Nucleus accumbens (tissue), 56 donors: ENCODE results near the gene INPP5K.
A peak's percentile ranks its signal among the peaks of the same experiment; 100 is the strongest.

Source experiments
- DNase-seq, 56 donors: peaks; one replicate each; lab custom pipeline; 2025; lab: John Stamatoyannopoulos, UW

INPP5K gene

DNA sequence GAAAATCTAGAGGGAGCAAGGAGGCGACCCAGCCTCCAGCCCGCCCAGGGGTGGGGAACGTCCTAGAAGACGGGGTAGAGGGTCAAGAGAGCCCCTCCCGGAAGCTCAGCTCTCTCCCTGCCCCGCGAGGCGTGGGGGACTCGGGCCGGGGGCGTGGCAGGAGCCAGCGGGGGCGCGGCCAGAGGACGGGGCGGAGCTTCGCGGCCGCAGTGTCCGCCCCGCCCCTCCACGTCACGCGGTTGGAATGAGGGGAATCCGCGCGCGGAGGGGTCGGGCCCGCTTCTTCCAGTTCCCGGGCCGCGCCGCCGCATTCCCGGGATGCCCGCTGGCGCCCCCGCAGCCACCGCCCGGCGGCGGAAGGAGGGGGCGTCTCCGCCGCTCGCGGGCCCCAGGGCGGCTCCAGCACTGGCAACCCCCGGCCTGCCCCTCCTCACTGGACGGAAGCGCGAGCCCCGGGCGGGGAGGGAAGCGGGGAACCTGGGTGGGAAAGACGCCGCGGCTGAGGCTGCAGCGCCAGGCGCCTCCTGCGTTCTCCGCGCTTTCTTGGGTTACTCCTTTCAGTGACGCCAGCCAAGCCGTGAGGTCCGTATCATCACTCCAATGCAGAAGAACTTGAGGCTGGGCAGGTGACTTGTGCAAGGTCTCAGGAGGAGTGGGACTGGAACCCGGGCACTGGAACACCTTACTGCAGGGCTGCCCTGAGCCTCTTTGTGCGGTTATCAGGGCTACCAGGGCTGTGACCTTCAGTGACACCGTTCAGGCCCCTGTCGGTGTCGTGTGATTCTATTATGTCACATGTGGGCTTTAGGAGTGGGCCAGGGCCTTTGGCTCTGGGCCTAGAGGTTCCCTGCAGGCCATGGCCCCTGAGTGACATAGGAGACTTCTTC, 28.2 kb downstream of the INPP5K start:
- peak in 48 of 56 donors; percentile 29 to 85 (median 60) for DNase-seq

DNA sequence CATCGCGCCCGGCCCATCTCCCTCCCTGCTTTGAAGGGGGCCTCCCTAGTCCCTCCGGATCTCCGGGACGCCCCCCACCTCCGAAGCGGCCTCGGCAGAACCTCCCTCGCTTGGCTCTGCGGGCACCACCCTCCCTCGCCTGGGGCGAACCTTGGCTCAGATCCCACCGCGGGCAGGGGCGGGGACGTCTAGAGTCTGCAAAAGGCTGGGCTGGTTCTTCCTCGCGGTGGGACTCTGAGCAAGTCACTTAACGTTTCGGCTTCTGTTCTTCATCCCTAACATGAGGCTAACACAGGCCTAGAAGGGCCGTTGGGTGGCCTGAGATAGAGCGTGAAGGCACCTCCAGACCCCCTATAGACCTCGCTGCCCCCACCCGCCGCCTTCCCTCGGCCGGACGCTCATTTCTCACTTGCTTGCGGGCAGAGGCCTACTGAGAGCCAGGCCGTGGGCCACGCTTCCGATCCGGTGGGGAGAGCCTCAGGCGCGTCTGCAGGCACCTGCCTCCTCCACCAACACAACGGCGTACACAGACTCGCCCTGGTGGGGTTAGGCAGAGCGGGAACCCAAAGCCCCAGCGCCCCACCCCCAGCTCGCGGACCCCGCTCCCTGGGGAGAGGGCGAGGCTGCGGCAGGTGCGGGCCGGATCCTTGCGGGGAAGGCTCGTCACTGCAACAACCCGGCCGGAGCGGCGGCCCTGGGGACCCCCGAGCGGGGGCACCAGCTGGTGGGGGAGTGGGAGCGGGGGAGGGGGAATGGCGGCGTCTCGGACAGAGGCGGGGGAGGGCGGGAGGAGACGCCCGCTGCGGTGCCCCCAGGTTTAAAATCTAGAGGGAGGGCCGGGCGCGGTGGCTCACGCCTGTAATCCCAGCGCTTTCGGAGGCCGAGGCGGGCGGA, 29.4 kb downstream of the INPP5K start:
- DNase-seq: peak in 10 of 56 donors; percentile 3 to 42 (median 20)

DNA sequence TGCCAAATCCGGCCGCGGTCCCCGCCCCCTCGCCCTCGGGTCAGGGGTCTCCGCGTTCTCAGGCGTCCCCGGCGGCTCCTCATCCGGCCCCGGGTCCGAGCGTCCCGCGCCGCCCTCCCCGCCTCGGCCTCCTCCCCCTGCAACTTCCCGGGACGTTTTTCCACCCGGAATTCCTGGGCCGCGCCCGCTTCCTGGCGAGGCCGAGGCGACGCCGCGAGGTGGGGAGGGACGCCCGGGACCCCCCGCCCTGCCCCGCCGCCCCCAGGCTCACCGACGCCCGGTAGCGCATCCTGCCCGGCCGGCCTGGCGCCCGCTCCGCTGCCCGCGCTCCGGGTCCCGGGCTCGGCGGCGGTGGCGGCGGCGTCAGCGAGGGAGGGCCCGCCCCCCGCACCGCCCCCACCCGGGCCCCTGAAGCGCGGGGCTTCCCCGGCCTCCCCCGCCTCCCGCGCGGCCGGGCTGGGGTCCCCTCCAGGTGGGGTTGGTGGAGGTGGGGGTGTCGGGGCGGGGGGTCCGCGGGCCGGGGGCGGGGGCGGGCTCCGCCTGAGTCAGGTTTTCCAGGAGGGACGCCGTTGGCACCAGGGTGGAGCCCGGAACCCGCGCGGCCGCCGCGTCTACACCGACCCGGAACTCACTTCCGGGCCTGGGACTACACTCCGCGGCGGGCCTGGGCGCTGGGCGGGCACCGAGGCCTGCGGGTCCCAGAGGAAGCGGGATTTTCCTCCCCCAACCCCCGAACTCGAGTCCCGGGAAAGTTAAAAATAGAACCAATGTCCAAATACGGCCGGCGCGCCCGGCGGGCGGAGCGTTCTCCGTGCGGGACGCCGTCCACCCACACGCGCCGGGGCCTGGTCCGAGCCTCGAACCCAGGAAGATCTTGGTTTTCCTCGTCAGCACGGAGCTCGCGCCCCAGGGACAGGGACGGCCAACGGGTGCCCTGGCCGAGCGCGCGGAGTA, 30.7 kb downstream of the INPP5K start:
- DNase-seq: peak in 5 of 56 donors; percentile 7 to 39 (median 22)

DNA sequence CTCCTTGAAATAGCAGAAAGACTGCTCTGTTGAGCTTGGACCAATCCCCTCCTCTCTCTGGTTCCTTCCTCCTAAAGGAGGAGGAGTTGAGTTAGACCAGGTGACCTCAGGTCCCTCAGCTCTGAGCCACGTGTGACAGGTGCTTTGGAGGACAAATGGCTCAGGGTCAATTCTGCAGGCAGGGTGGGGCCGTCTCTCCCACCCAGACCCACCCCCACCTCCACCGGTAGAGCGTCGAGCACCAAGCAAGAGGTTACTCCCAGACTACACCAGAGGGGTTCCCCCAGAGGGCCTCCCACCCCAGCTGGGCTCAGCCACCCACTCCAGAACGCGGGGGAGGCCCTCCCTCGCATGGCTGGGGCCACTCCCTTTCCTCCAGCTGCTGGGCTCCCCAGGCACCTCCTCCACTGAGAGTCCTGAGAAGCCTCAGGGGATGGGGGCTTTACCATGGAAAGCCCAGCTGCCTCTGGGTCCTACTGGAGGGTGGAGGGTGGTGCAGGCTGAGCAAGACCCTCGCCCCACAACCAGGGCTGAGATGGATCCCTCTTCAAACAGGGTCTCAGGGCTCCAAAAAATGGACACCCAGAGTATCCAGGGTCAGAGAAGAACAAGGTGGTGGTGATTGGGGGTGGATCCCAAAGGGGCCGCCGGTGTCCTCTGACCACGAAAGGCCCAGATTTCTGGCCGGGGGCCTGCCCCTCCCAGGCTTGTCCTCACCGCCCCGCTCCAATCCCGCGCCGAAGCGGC, 31.6 kb downstream of the INPP5K start:
- DNase-seq: no peak

DNA sequence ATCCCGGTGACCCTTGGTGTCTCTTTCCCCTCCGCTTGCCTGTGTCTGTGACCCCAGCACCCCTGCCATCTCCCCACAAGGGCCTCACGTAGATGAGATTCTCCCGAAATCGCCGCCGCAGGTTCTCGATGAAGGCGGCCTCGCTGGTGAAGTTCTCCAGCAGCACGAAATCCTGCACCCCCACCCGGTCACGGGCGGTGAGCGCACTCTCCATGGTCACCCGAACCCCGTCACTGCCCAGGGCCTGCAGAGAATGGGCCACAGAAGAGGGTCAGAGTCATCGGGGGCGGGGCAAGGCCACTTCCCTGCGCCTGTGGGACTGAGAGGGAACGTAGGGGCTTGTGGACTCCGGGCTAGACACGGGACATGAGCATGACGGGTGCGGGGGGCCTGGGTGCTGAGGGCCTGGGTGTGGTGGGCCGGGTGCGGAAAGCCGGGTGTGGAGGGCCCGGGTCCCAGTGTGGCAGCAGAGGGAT, 32.3 kb downstream of the INPP5K start:
- no peak for DNase-seq

DNA sequence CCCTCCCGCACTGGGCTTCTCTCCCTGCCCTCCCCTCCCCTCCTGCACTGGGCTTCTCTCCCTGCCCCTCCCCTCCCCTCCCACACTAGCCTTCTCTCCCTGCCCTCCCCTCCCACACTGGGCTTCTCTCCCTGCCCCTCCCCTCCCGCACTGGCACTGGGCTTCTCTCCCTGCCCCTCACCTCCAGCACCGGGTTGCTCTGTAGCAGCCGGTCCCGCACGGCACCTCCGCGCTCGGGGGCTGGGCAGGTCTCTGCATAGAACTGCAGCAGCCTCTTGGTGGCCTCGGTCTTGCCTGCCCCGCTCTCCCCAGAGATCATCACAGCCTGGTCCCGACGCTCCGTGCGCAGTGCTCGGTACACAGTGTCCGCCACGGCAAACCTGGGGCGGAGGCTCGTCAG, 33.7 kb downstream of the INPP5K start:
- DNase-seq: peak in 3 of 56 donors; percentile 26 to 38 (median 29)

DNA sequence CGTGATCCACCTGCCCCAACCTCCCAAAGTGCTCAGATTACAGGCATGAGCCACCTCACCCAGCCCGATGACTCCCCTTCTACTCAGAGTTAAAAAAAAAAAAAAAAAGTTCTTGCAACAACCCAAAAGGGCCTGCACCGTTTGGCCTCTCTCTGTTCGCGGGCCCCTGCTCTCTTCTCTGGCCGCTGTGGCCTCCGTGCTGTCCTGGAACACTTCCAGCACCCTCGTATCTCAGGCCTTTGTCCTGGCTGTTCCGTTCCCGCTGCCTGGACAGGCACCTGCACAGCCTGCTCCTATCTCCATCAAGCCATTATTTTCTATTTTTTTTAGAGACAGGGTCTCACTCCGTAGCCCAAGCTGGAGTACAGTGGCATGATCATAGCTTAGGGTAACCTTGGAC, 34.7 kb downstream of the INPP5K start:
- DNase-seq: no peak

DNA sequence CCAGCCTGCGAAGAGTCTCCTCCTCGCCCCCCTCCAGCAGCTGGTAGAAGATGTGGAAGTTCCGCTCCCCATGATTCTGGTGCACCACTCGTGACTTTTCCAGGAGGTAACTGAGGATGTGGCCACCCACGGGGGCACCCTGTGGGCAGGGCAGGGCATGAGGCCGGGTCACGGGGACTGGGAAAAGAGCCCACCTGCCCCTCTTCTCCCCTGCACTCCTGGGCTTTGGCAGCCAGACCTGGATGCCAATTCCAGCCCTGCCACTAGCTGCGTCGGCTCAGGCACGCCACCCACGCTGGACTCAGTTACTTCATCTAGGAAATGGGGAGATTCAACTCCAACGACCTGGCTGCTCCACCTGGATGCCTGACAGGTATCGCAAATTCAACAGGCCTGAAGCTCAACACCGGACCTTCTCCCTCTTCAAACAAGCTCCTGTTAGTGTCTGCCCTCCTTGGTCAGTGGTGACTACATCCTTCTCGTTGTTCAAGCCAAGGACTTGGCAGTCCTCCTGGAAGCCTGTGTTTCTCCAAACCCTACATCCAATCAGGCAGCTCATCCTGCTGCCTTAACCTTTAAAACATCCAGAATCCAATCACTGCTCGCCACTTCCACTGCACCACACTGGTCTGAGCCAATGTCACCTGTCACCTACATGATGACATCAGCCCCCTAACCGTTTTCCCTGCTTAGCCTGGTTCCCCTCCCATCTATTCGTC, 35.5 kb downstream of the INPP5K start:
- no peak for DNase-seq

DNA sequence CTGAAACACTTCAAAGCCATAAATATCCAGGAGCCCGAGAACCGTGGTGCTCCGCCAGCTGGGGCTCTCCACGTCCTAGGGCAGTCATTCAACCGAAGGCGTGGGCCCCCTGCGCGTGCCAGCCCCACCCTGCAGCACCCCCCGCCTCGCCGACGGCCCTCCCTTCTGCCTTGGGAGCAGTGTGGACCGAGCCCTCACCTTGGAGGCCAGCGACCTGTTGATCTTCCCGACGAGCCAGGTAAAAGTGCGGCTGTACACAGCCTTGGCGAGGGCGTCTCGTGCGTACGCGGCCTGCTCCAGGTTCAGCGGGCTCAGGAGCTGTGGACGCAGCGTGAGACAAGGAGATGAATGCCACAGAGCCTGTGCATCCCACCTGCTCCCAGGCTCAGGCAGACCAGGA, 38.0 kb downstream of the INPP5K start:
- no peak for DNase-seq

DNA sequence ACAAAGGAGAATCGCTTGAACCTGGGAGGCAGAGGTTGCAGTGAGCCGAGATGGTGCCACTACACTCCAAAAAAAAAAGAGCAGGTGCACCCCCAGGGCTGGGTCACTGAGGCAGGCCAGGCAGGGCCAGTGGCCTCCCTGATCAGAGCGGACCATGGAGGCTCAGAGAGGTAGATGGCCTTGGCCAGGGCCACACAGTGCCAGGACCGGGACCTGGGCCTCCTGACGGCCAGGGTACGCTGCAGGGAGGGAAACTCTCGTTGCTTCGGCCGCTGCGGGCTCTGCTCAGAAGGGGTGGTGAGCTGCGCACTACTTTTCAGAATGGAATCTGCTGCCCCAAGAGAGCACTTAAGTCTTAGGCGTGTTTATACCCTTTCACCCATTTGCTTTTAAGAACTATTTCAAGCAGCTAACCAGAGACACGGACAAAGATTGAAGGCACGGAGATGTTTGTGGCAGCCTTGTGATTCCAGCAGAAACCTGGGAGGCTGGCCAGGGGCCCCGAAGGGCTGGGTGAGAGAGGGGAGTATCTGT, 41.0 kb downstream of the INPP5K start:
- no peak for DNase-seq

DNA sequence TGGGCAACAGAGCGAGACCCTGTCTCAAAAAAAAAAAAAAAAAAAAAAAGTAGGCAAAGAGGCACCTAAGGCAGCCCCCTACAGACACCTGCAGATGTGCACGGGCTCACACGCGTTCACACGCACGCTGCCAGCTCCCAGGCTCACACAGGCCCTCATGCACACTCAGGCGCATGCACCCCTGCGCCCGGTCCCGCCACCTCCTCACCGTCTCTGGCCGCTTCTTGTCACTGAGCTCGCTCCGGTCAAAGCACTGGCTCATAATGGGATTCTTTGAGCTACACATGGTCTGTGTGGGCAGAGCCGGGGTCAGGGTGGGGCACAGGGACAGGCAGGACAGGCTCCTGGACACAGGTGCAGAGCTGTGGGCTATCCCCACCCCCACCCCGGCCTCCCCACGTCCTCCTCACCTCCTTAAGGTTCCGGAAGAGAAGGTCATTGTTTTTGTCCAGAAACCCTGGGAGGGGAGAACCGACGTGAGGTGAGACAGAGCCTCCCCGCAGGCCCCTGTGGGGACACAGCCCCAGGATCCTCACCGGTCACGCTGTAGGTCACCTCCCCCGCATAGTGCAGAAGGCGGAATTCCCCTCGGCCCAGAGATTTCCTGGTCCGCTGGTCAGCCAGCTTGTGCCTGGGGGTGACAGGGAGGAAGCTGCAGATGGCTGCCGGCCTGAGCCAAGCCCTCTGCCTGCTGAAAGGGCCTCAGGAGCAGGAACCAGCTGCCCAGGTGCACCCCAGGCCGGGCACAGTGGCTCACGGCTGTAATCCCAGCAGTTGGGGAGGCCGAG, 41.8 kb downstream of the INPP5K start:
- no peak for DNase-seq

DNA sequence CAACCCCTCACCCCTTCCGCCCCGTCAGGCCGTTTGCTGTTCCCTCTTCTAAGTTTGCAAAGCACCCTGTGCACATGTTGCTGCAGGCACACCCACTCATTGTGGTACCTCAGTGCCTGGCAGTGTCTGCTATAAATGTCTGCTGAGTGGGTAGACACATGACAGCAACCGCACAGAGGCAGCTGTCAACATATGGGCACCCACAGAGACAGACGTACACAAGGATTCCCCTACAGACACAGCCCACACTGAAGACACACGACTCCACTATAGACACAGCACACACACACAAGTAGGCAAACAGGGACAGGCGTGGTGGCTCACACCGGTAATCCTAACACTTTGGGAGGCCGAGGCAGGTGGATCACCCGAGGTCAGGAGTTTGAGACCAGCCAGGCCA, 42.6 kb downstream of the INPP5K start:
- DNase-seq: peak in 16 of 56 donors; percentile 9 to 62 (median 30)

DNA sequence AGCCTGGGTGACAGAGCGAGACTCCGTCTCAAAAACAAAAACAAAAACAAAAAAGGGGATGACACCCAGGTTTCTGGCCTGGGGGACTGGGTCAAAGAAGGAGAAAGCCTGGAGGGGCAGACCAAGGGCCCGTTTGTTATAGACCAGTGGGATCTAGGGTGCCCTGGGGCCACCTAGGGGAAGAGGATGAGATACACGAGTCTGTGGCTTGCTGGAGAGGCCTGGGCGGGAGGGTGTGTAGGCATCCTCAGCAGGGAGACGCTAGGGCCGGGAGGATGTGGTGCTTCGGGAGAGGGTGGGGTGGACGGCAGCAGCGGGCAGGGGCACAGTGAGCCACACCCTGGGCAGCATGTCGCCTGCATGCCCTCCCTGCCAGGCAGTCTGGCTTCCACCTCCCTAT, 43.2 kb downstream of the INPP5K start:
- DNase-seq: no peak

DNA sequence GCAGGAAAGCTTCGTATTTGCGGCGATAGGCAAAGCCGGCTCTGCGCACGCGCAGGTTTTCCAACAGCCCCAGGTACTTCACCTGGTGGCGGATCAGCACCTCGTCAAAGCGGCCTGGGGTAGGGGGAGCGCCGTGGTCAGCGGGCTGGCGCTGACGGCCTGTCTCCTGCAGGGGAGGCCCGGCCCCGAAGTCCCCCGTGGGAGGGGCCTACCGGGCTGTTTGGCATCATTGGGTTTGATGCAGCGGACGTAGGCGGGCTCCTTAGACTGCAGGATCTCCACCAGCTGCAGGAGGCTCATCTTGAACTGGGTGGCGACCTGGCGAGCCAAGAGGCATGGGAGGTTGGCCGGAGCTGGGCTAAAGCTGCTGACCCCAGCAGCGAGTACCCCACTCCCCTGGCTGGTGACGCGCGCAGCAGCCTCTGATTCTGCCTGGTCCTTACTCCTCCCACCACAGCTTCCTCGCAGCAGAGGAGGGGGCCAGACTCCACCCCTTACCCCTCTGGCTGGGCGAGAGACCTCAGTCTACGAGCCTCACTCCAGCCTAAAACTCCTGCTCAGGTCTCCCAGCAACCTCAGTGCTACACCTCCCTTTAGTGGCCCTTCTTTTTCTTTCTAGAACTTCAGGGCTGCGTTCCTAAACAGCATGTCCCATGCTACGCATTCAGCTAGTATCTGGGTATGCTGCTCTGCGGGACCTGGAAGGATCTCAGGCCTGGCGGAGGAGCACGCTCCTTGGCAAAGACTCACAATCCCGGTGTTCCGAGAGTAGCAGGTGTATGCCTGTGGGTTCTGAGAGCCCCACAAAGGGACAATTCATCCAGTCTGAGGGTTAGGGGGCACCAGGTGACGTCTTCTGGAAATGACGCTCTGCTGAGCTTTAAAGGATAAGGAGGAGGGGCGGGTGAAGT, 44.2 kb downstream of the INPP5K start:
- no peak for DNase-seq

DNA sequence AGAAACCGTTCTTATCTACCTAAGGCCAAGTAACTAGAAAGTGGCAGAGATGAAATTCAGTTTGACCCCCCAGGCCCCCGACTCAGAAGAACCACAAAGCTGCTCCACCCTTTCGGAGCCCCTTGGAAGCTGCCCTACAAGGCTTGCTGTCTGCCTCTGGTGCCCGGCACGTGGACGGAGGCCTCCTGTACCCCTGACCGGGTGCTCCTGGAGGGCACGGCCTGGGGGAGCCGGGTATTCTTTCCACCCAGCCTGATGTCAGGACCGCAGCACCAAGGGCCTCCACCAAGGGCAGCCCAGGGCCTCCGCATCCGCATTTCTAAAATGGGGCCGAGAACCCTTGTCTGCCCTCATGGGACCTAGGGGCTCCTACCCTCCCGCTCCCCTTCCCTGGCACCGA, 44.9 kb downstream of the INPP5K start:
- DNase-seq: no peak

DNA sequence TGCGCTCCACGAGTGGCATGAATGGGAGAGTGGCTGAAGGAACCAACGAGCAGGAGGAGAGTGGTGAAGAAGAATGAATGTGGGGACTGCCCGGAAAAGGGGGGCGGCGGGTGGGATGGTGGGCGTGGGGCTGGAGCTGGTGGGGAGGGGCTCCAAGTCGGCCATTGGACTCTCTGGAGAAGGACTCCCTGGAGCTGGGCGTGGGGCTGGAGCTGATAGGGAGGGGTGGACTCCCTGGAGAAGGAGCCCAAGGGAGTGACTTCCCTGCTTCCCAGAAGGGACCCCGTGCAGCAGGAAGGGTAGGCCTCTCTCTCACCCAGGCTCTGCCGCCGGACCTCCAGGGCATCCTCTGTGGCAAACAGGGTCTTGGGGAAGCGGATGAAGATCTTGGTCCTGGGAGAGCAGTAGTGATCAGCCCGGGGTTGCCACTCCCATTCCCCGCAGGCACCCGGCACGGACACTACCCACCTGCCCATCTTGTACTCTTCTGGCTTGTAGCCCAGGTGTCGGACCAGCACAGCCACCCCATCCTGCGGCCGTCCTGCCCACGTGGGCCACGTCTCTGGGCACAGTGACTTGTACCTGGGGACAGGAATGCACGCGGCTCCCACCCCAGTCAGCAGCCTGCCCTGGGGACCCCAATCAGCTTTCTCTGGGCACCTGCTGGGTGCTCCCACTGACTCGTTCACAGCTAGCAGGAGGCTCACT, 45.5 kb downstream of the INPP5K start:
- DNase-seq: no peak
